GM21367 (cell line): ENCODE measurements around the gene AUTS2.

Source experiments
- ATAC-seq: cut with Tn5 transposase; IDR thresholded peaks from one replicate; pipeline ENCODE4 v1.9.1; 2021; ENCODE audit not compliant: unreplicated experiment

Gene AUTS2

DNA sequence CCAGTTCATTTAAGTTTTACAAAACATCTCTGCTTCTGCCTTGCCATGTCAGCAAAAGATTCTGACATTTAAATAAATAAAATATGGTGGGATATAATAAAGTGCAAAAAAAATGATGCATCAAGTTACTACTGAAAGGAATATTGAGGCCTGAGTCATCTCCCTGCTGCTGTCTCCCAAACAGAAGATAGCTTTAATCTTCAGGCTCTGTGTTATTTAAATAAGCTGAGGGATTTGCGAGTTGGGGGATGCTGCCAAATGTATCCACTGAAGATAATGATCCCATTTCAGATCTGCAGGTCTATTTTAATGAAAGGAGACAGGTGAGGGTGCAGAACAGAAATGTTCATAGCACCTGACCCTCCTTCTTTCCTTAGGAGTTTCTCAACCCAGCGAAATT lies 720.8 kb downstream of the AUTS2 start:
- ATAC-seq: no peak

DNA sequence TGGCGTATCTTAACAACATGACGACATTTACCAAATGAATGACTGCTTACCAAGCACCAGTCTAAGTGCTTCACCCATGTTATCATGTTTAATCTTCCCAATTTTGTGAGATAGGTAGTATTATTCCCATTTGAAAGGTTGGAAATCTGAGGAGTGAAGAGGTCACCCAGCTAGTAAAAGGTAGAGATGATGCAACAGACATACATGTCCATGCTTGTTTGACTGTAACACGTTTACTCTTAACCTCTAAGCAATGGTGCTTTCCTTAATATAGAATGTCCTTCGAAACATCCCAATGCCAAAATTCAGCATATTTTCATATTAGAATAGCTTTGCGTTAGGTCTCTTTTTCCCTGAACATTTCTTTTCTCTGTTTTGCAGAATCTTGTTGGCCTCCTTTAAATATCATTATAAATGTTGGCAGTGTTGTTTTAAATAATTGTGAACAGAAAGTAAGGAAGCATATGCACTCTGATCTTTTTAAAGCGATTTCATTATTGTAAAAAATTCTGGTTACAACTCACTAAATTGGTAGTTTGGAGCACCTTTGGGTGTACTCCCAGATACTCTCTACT lies 722.8 kb downstream of the AUTS2 start:
- ATAC-seq: no peak

DNA sequence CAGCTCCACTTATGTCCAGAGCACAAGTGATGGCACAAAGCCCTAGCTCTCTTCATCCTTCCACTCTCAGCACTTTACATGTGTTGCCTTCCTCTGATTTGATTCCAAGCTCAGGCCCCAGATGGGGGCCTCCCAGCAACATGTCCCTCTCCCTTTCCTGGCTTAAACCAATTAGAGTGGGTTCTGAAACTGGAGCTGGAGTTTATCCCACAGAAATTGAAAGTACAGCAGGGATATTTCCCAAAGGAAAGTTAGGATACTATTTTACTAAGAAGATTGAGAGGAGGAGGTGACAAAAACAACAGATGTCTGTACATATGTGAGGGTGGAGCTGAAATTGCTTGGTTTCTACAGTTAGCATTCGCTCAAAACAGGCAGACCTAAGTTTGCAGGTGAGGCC lies 724.6 kb downstream of the AUTS2 start:
- ATAC-seq: no peak

DNA sequence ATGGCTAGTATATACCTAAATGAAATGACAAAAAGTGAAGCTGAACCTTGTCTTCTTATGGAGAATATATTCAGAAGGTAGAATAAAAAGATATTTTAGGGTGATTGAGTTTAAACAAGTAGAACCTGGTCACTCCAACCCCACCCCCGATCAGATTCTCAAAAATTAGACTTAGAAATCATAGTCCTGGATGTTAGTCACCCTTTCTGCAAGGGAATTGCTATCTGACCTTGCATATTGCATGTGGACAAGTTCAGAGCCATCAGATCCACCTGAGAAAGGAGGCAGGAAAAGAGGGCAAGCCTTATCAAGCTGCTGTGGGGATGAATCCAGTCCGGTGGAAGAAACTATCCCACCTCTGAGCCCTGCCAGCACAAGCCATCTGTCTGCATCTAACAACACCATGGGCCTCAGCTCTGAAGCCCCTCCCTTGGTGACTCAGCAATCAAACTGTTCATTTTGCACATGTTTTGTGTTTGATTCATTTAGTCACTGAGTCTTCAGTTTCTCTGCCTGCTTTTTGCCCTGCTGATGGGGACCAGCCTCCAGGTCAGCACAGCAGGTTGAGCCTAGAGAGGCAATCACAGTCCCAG lies 727.3 kb downstream of the AUTS2 start:
- no peak for ATAC-seq

- no peak for ATAC-seq
Measured at GRCh38 chr7:70334295-70334694, 736.0 kb downstream of the AUTS2 start.

DNA sequence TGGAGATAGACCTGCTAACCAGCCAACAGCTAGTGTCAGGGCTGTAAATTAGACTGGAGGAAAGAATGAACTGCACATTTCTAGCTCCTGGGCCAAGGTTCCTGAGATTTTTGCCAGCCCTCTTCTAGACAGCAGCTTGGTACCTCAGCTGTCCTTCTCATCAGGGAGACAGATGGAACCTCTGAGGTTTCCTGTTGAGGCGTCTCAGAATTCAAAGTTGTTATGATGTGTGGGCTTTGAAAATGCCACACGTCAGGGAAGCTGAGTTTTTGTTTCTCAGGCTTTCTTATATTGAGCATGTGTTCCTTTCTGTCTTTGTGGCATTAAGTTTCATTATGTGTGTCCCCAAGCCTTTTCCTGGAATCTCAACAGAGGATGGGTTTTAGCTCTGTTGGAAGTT lies 736.6 kb downstream of the AUTS2 start:
- ATAC-seq: no peak

- no peak for ATAC-seq
Measured at GRCh38 chr7:70336536-70336935, 738.3 kb downstream of the AUTS2 start.

DNA sequence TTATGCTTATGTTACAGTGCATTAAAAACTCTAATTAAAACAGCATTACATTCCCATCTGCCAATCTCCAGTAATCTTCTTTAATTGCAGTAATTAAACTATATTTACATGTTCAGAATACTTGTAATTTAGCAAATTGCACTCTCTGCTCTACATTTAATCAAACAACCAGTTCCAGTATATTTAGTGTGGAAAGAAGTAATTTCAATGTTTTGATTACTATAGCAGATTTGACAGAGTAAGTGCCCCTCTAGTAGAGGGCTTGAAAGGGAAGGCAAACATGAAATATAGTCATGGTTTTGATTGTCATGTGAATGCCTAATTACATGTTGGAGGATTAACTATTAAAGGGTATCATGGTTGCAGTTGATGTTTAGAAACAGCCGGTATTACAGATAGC lies 739.7 kb downstream of the AUTS2 start:
- ATAC-seq: no peak

DNA sequence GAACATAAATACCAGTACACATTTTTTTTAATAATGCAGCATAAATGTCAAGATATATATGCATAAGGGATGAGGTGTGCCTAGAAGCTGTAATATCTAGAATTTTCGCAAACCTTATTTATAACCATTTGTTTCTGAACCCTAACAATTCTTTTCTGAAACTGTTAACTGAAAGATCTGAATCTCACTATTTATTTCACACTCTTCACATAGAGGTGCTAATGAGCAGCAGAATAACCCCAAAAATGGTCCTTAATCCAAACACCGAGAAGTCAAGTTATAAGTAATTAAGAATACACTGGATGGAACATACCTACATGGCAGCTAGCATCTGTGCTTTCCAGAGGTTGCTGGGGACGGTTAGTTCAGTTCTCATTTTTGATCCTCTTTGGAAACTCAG lies 742.0 kb downstream of the AUTS2 start:
- ATAC-seq: no peak

DNA sequence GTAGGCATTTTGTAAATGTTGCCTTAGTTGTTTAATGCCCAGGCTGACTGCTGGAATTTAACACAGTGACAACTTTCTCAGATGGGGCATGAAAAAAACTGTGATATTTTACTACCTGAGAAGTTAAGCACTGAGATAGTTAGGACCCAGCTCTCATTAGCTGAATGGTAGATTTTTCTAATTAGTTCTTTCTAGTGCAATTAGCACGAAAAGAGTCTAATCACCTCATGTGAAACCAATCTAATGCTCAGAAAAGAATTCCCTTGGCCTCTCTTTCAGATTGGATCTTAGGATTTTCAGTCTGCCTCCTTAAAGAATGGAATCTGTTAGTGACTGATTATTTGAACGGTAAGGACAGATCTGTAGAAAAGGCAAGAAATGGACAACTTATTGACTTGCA lies 743.2 kb downstream of the AUTS2 start:
- ATAC-seq: no peak

DNA sequence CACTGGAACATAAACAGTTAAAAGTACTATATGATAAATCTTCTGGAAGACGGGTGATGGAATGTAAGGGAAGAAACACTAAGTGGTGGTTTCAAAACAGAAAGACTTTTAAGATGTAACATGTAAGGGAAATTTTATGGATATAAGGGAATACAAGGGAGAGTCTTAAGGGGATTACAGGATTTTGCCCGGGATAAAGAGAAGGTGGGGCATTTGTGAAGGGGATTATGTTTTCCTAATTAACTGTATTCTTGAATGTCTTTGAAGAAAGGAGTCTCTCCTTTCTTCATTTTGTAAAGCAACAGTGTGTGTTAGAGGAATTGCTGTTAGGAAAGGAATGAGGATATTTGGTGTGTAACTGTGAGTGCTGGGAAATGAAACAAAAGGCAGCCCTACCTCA lies 745.2 kb downstream of the AUTS2 start:
- ATAC-seq: no peak

GRCh38 chr7:70344726-70345125 lies 746.5 kb downstream of the AUTS2 start:
- no peak for ATAC-seq

DNA sequence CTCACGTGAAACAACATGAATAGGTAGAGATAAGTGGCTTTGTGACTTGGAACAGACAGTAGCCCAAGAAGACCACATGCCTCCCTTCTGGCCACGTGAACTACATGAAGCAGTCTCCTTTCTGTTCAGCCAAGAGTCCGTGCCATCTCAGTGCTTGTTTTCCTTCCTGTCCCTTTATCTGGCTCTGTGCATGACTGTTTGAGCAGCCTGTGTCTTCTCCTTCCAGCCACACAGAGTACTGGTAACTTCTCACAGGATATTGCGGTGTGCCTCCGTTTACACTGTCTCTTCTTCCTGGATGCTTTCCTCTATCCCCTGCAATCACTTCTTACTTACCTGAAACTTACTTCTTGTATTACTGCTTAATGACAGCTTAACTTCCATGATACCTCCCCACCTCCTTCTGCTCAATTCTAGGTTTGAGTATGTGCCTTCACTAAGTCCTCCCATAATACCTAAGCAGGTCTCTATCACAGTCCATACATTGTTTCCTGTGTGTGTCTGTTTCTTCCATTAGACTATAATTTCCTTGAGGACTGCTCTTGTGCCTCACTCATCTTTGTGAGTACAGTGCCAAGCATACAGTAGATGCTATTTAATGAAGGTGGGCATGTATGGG lies 748.7 kb downstream of the AUTS2 start:
- no peak for ATAC-seq

DNA sequence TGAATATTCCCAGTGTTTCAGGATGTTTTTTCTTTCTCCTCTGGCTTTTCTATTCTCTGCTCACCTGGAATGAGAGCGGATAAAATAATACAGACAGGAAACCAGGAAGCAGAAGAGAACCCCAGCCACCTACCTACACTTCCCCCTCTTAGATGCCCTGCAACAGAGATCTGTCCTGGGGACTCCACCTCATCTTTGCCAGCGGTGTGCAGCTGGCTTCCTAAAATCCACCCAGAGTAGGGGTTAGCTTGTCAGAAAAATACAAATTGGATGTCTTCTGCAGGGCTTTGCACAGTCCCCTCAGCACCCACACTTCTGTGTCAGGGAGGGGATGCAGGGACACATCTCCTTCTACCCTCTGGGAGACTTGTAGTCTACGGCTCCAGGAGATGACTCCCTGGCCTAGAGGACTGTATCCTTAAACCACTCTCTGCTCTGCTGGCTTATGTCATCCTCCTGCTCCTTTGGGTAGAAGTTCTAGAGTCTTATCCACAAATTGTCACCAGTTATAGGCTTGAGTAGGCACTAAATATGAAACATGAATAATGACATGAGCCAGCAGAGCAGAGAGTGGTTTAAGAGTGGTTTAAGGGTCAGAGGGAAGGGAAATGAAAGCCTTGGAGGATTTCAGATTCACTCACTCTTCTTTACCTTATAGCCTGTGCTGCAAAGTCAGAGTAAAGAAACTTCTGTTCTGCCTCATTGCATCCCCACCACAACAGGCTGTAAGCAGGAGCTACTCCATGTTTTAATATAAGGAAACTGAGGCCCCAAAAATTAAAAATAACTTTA lies 749.4 kb downstream of the AUTS2 start:
- ATAC-seq: peak; percentile 96

- ATAC-seq: no peak
Measured at GRCh38 chr7:70349031-70349430, 750.8 kb downstream of the AUTS2 start.

GRCh38 chr7:70349819-70350218 lies 751.5 kb downstream of the AUTS2 start:
- ATAC-seq: no peak

- no peak for ATAC-seq
Measured at GRCh38 chr7:70352088-70352487, 753.8 kb downstream of the AUTS2 start.

GRCh38 chr7:70352906-70353305 lies 754.6 kb downstream of the AUTS2 start:
- ATAC-seq: no peak

- ATAC-seq: no peak
Measured at GRCh38 chr7:70353330-70353945, 755.2 kb downstream of the AUTS2 start.

- ATAC-seq: no peak
Measured at GRCh38 chr7:70353946-70354335, 755.7 kb downstream of the AUTS2 start.

DNA sequence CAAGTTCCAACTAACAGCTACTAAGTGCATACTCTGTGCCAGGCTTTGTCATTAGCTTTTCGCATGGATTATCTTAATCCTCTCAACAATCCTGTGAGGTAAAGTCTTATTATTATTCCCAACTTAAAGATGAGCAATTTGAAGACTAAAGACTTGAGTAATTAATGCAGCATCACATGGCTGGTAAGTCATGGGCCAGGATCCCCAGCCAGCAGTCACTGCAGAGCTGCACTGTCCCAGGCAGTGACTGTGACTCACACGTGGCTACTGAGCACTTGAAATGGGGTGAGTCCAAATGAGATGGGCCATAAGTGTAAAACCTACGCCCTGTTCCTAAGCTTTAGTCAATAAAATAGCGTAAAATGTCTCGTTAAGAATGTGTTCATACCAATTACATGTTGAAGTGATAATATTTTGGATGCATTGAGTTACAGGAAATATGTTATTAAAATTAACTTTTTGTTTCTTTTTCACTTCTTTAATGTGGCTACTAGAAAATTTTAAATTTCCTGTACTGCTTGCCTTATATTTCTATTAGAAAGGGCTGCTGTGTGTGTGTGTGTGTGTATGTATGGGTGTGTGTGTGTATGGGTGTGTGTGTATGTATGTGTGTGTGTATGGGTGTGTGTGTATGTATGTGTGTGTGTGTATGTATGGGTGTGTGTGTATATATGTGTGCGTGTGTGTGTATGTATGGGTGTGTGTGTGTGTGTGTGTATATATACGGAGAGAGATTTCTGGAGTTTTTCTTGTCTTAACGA lies 756.3 kb downstream of the AUTS2 start:
- ATAC-seq: no peak
